Peyer's patch (tissue), 4 donors: Measurements from ENCODE around the gene INTS7.

ENCODE experiments used
- CTCF ChIP-seq, 6 experiments: fragments of 450-650 bp in 4 of 6; fragments of 200-600 bp in 2 of 6; sonication (generic) in 1 of 6; IDR thresholded peaks; one replicate each; pipeline ENCODE4 v1.5.1; 2017 to 2019; ENCODE audit warnings: antibody characterized with exemption in 6 of 6, mild to moderate bottlenecking in 3 of 6, moderate library complexity in 1 of 6
- POLR2A ChIP-seq, 2 donors: fragments of 450-650 bp; IDR thresholded peaks; one replicate each; pipeline ENCODE4 v1.5.1; 2017; ENCODE audit warnings: antibody characterized with exemption in 2 of 2, mild to moderate bottlenecking in 2 of 2, moderate library complexity in 2 of 2

GRCh38 chr1:211893260-211893659, 142.1 kb downstream of the INTS7 start:
- TF ChIP-seq CTCF (IDR thresholded peaks at IDR 0.05), result no peak
- TF ChIP-seq POLR2A (IDR thresholded peaks at IDR 0.05), result no peak
